Small intestine (tissue), 16 donors: Measurements from ENCODE around the gene SLC12A5. TPM values are rescaled to one million over a fixed set of nuclear protein-coding genes. Genes with fewer than 3 reads are reported as not detected.
"Not testable (repeated sequence)": the region's sequence is repeated elsewhere in the genome, so short reads cannot be mapped to it uniquely, and the experiment has no call there.

Source experiments
- DNase-seq, 2 donors: peaks; one replicate each; pipeline versions ENCODE4 v3.0.0 to v3.0.0-alpha.2; 2013
- FAIRE-seq: peaks from 2 replicates; lab custom pipeline; 2012; peaks lifted over from hg19 to GRCh38; lab: Jason Lieb, UNC
- H3K27ac ChIP-seq, 3 donors: one replicate each; pipeline ENCODE4 v1.5.1; 2013; ENCODE audit warnings: low read length in 2 of 3, mild to moderate bottlenecking in 2 of 3, control low read depth in 1 of 3, inconsistent platforms in 1 of 3, low read depth in 1 of 3, moderate library complexity in 1 of 3
- H3K27me3 ChIP-seq, 3 donors: one replicate each; pipeline ENCODE4 v1.6.1; 2013; ENCODE audit warnings: low read length in 3 of 3, inconsistent platforms in 1 of 3; ENCODE audit not compliant: control insufficient read depth in 3 of 3, insufficient read depth in 3 of 3
- H3K36me3 ChIP-seq, 3 donors: one replicate each; pipeline ENCODE4 v1.6.1; 2013; ENCODE audit warnings: low read length in 3 of 3, inconsistent platforms in 1 of 3, low read depth in 1 of 3, mild to moderate bottlenecking in 1 of 3, moderate library complexity in 1 of 3; ENCODE audit not compliant: control insufficient read depth in 3 of 3, insufficient read depth in 2 of 3
- H3K4me1 ChIP-seq, 3 donors: one replicate each; pipeline ENCODE4 v1.6.1; 2013; ENCODE audit warnings: low read length in 2 of 3, inconsistent platforms in 1 of 3, low read depth in 1 of 3, mild to moderate bottlenecking in 1 of 3, moderate library complexity in 1 of 3; ENCODE audit not compliant: control insufficient read depth in 3 of 3, insufficient read depth in 2 of 3
- H3K4me3 ChIP-seq, 3 donors: one replicate each; pipeline ENCODE4 v1.5.1; 2013; ENCODE audit warnings: low read length in 3 of 3, control low read depth in 1 of 3, inconsistent platforms in 1 of 3, low read depth in 1 of 3, mild to moderate bottlenecking in 1 of 3, moderate library complexity in 1 of 3
- H3K9me3 ChIP-seq, 2 donors: one replicate each; pipeline ENCODE4 v1.6.1; 2013; ENCODE audit warnings: low read depth in 1 of 2, low read length in 1 of 2; ENCODE audit not compliant: control insufficient read depth in 2 of 2, insufficient read depth in 1 of 2
- WGBS, 3 donors: extraction: QIAGEN DNeasy Blood & Tissue Kit; methylation state at CpG; one replicate each; pipeline ENCODE4 v1.1.7; 2013; 5-methylcytosine and 5-hydroxymethylcytosine counted together
- long read RNA-seq, 10 donors: transcript quantifications; one replicate each; lab custom pipeline, GENCODE V29; 2026
- polyA plus RNA-seq, 4 donors: library from polyadenylated mRNA; stranded (reverse) in 3 of 4; unstranded in 1 of 4; fragments of 200-250 nt in 3 of 4; fragments of 120-200 nt in 1 of 4; gene quantifications; one replicate each; pipeline versions ENCODE4 v1.2.1 to v1.2.3, GENCODE V29; 2013
- donor health status: healthy with polysubstance abuse.
- donor health status: control.
- donor health status: control.
- donor health status: Bipolar disorder and iron deficiency.
- donor health status: healthy.

The SLC12A5 gene
- 1 to 10 TPM in 2 of 4 donors, not detected in 2; 2.1 to 4.6 TPM for polyA plus RNA-seq
- long read RNA-seq, donor 1, partial matches to known transcripts = 0 of 3 reads
- long read RNA-seq, donor 1, other reads (novel, unspliced or antisense) = 0 of 3 reads
- long read RNA-seq, donor 2, partial matches to known transcripts = 0 of 1 reads
- long read RNA-seq, donor 2, other reads (novel, unspliced or antisense) = 0 of 1 reads
- long read RNA-seq, donor 3 = 0 reads
- long read RNA-seq, donor 4 = 0 reads
- long read RNA-seq, donor 5, partial matches to known transcripts = 0 of 2 reads
- long read RNA-seq, donor 5, other reads (novel, unspliced or antisense) = 0 of 2 reads
- long read RNA-seq, donor 6, partial matches to known transcripts = 0 of 1 reads
- long read RNA-seq, donor 6, other reads (novel, unspliced or antisense) = 0 of 1 reads
- long read RNA-seq, donor 7 = 0 reads
- long read RNA-seq, donor 8 = 0 reads
- long read RNA-seq, donor 9 = 0 reads
- long read RNA-seq, donor 10 = 0 reads

DNA sequence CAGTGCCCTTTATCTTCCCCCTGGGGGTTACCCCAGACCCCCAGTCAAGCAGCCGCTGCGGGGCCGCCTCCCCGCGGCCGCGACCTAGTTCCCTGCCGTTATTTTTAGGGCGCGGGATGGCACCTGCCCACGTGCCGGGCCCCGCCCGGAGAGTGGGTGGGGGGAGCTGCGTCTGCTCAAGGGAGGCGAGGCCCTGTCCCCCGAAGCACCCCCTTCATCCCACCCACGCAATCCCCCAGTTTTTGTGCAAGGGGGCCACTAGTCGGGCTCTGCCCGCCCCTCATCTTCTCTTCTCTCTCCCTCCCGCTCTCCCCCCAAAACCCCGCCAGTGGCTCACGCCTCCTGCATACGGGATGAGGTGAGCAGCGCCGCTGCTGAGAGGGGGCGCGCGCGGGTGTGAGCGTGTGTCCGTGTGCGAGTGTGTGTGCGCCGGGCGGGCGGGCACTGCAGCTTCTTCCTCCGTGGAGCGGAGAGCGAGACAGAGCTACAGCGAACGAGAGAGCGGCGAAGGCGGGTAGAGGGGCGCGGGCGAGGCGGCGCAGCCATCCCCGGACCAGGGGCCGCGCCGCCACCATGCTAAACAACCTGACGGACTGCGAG, at the start of gene SLC12A5:
TSS of gene SLC12A5 (plus strand) at position 444 of the 600 bp plus-strand sequence. CDS start at position 574, 130 bp downstream.
- Histone ChIP-seq H3K9me3 (no peaks in the 10 kb centered on the region), H3K4me3 (no peak within 1 kb of the TSS), H3K4me1 (no peaks in the 10 kb centered on the region), H3K27me3 (peaks cover 13 to 67% (median 41%) of the 10 kb centered on the region in 3 donors), H3K36me3 (no peaks in the 10 kb centered on the region), H3K27ac (no peak within 1 kb of the TSS)
- DNase-seq (no peak), FAIRE-seq (no peak)
- 22 to 43% (median 38%) methylated on average over 45 to 56 of the region's 56 CpGs for WGBS, 3 donors

GRCh38 chr20:45981261-45981660, 47.8 kb upstream of the SLC12A5 start:
- Histone ChIP-seq H3K36me3 (no peaks in the 10 kb centered on the region), H3K9me3 (no peaks in the 10 kb centered on the region), H3K27me3 (peaks cover 0 to under 1% (median 0%) of the 10 kb centered on the region in 3 donors), H3K4me3 (no peak overlapping the region), H3K27ac (no peak overlapping the region), H3K4me1 (no peaks in the 10 kb centered on the region)
- no peak for DNase-seq
- 86 to 93% (median 92%) methylated on average over 6 of the region's 6 CpGs for WGBS, 3 donors
- FAIRE-seq = no peak

- no peak overlapping the region for H3K4me3 ChIP-seq
- FAIRE-seq = no peak
- 56 to 61% (median 61%) methylated on average over 7 of the region's 7 CpGs for WGBS, 3 donors
Measured at GRCh38 chr20:45983279-45983743, 45.7 kb upstream of the SLC12A5 start.

DNA sequence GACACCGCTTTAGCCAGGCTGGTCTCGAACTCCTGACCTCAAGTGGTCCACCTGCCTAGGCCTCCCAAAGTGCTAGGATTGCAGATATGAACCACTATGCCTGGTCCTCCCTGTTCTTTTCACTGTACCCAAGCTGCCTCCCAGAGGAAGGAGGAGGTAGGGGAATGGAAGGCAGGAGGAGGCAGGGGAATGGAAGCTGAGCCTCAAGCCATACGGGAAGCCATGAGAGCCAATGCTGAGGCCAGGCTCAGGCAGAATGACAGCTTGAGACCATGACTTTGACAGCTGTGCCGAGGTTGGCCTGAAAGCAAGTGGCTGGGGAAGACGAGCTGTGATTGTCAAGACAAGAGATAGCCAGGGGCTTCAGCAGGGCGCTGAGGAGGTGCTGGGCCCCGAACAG, 43.4 kb upstream of the SLC12A5 start:
- H3K36me3 ChIP-seq = no peaks in the 10 kb centered on the region
- no peaks in the 10 kb centered on the region for H3K4me1 ChIP-seq
- no peak overlapping the region for H3K4me3 ChIP-seq
- FAIRE-seq (no peak), DNase-seq (no peak)
- no peaks in the 10 kb centered on the region for H3K9me3 ChIP-seq
- 55 to 62% (median 61%) methylated on average over 7 of the region's 7 CpGs for WGBS, 3 donors
- H3K27me3 ChIP-seq = no peaks in the 10 kb centered on the region
- H3K27ac ChIP-seq = no peak overlapping the region

More at GRCh38 chr20:45983279-45983743, 45.7 kb upstream of the SLC12A5 start:
- DNase-seq = no peak
- no peaks in the 10 kb centered on the region for H3K27me3 ChIP-seq
- H3K4me1 ChIP-seq = no peaks in the 10 kb centered on the region
- H3K9me3 ChIP-seq = no peaks in the 10 kb centered on the region
- H3K36me3 ChIP-seq = no peaks in the 10 kb centered on the region
- H3K27ac ChIP-seq = no peak overlapping the region

GRCh38 chr20:45987108-45987780, 41.8 kb upstream of the SLC12A5 start:
- Histone ChIP-seq H3K9me3 (no peaks in the 10 kb centered on the region), H3K27ac (no peak overlapping the region), H3K27me3 (no peaks in the 10 kb centered on the region), H3K4me1 (no peaks in the 10 kb centered on the region), H3K36me3 (no peaks in the 10 kb centered on the region), H3K4me3 (no peak overlapping the region)
- no peak for FAIRE-seq
- peak; percentile 44 to 64 for DNase-seq
- WGBS, 3 donors = 6 to 10% (median 10%) methylated on average over 13 to 16 of the region's 16 CpGs

- not testable (repeated sequence) for H3K27ac ChIP-seq, H3K27me3 ChIP-seq, H3K36me3 ChIP-seq, H3K4me3 ChIP-seq, H3K4me1 ChIP-seq, DNase-seq, H3K9me3 ChIP-seq, FAIRE-seq
- WGBS, 3 donors = 31 to 68% (median 51%) methylated on average over 6 of the region's 6 CpGs
Measured at GRCh38 chr20:45988830-45989229, 40.2 kb upstream of the SLC12A5 start.

GRCh38 chr20:45991616-45992015, 37.4 kb upstream of the SLC12A5 start:
- no peaks in the 10 kb centered on the region for H3K4me1 ChIP-seq

More at GRCh38 chr20:45991616-45992015, 37.4 kb upstream of the SLC12A5 start:
- FAIRE-seq = no peak
- H3K36me3 ChIP-seq = no peaks in the 10 kb centered on the region
- 64 to 83% (median 80%) methylated on average over 3 of the region's 3 CpGs for WGBS, 3 donors
- H3K27ac ChIP-seq = no peak overlapping the region
- H3K27me3 ChIP-seq = peaks cover 0 to 4% (median 3%) of the 10 kb centered on the region in 3 donors
- DNase-seq = no peak
- no peak overlapping the region for H3K4me3 ChIP-seq
- H3K9me3 ChIP-seq = no peaks in the 10 kb centered on the region
